HUES6 (cell line): Measurements from ENCODE around the gene RNF152.

Experiments used
- H3K27ac ChIP-seq: 2 replicates; pipeline ENCODE4 v1.7.0; 2013; ENCODE audit warnings: low read depth, mild to moderate bottlenecking, low read length, inconsistent platforms
- H3K27me3 ChIP-seq: 2 replicates; pipeline ENCODE4 v1.6.1; 2013; ENCODE audit warnings: low read length; ENCODE audit not compliant: control insufficient read depth, insufficient read depth
- H3K36me3 ChIP-seq: 2 replicates; pipeline ENCODE4 v1.6.1; 2013; ENCODE audit warnings: low read length; ENCODE audit not compliant: control insufficient read depth, insufficient read depth
- H3K4me1 ChIP-seq: 2 replicates; pipeline ENCODE4 v1.6.1; 2013; ENCODE audit warnings: low read length; ENCODE audit not compliant: control insufficient read depth, insufficient read depth
- H3K4me3 ChIP-seq: 2 replicates; pipeline ENCODE4 v1.5.1; 2013; ENCODE audit warnings: low read depth, low read length
- H3K9ac ChIP-seq: one replicate; pipeline ENCODE4 v1.6.1; 2013; ENCODE audit warnings: mild to moderate bottlenecking, low read length
- H3K9me3 ChIP-seq: 2 replicates; pipeline ENCODE4 v1.6.1; 2013; ENCODE audit warnings: low read depth, low read length; ENCODE audit not compliant: control insufficient read depth, insufficient read depth

Gene RNF152

DNA sequence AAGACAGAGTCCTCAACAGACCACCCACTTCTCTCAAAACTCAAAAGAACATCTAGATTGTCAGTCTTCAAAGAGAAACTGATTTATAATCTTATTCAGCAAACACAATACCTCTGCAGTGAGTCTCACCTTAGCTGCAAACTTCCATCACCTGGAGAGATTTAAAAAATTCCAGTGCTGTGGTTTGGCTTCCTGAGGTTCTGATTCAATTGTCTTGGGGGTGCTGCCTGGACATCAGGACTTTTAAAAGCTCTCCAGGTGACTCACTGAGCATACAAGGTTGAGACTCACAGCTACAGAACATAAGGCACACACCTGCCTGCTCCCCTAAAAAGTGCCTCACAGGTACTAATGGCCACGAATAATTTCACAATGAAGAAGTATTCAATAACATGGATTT, 40.3 kb downstream of the RNF152 start:
- Histone ChIP-seq H3K27ac (no peak overlapping the region), H3K9ac (no peak overlapping the region), H3K4me1 (peaks cover 11% of the 10 kb centered on the region; the same call in 1 of the 2 replicates), H3K9me3 (no peaks in the 10 kb centered on the region), H3K27me3 (no peaks in the 10 kb centered on the region), H3K4me3 (no peak overlapping the region), H3K36me3 (no peaks in the 10 kb centered on the region)

DNA sequence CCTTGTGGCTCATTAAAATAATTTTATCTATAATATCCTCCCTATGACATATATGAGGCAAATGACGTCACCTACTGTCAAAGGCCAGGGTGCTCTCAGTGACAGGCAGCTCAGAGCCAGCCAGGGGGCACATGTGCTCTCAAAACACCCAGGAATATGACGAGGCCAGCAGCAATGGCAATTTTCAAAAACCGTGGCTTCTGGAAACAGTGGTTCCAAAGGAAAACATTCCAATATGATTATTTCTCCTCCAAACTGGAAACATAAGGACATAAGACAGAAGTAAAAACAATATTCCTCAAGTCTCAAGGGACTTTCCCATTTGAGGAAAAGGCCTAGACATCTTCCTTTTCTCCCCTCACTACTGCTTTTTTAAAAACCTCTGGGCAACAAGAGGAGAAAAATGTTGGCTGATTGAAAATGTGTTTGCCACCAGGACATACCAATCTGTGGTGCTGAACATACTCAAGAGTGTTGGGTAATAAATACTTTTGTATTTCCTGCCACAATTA, 40.8 kb downstream of the RNF152 start:
- H3K27ac ChIP-seq = no peak overlapping the region
- no peaks in the 10 kb centered on the region for H3K36me3 ChIP-seq
- H3K4me1 ChIP-seq = peaks cover 14% of the 10 kb centered on the region; the same call in 1 of the 2 replicates
- no peak overlapping the region for H3K4me3 ChIP-seq
- H3K9ac ChIP-seq = no peak overlapping the region
- no peaks in the 10 kb centered on the region for H3K27me3 ChIP-seq
- no peaks in the 10 kb centered on the region for H3K9me3 ChIP-seq

DNA sequence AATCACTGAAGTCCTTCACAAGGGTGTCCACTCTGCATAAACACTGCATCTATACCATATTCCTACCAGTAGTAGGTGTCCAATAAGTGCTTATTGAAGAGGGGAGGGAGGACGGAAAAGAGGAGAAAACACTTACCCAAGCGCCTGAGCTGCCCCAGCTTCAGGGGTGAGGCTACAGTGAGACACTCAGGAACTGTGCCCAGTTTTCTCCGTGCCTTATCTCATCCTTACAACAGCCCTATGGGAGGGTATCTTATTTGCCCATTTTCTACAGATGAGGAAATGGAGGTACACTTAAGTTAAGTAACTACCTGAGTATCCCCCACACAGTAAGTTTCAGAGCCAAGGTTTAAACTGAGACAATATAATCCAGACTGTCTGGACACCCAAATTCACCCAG, 41.5 kb downstream of the RNF152 start:
- Histone ChIP-seq H3K9ac (no peak overlapping the region), H3K9me3 (no peaks in the 10 kb centered on the region), H3K4me3 (no peak overlapping the region), H3K27ac (no peak overlapping the region), H3K36me3 (no peaks in the 10 kb centered on the region), H3K27me3 (no peaks in the 10 kb centered on the region), H3K4me1 (peaks cover 14% of the 10 kb centered on the region; the same call in 1 of the 2 replicates)

DNA sequence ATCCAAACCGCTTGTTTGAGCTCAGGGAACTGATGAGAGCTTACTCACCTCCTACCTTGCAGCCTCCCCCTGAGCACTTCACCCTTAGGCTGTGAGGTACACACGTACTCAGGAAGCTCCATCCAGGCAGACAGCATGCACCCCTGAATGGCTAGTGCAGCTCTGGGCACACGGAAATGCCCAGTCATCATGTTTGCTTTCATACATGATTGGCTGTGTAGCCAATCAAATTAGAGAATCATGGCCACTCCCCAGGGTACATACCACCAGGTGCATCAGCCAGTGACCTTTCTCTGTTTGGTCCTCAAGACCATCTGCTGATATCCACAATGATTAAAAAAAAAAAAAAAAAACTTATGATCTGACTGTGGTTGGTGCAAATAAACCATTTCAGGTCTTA, 42.1 kb downstream of the RNF152 start:
- H3K27me3 ChIP-seq = no peaks in the 10 kb centered on the region
- no peak overlapping the region for H3K27ac ChIP-seq
- no peak overlapping the region for H3K4me3 ChIP-seq
- H3K4me1 ChIP-seq = peaks cover 14% of the 10 kb centered on the region; the same call in 1 of the 2 replicates
- no peaks in the 10 kb centered on the region for H3K9me3 ChIP-seq
- no peak overlapping the region for H3K9ac ChIP-seq
- H3K36me3 ChIP-seq = no peaks in the 10 kb centered on the region

DNA sequence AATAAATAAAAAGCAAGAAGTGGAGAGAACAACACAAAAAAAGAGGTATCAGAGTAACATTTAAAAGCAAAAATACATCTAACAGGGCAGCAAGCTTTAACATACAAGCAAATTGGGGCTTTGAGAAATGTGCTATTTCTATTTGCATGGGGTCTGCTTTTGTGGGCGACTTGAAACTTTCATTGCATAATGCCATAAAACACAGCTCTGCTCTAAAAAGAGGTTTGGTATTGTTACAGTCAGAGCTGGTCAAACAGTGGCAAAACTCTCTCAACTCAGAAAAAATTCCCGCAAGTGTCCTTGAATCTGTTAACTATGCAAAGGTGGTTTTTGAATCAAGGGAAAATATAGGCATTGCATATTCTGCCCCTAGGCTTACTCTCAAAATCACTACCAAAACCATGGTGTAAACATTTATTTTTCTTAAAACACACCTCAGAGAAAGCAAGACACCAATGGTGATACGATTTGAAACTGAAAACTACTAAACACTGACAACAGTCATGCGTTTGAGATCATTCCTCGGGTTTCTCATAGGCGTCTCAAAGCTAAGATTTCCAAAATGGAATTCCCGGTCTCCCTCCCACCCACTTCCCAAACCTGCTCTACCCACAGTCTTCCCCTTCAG, 45.5 kb downstream of the RNF152 start:
- Histone ChIP-seq H3K4me1 (peaks cover 9% of the 10 kb centered on the region; the same call in 1 of the 2 replicates), H3K36me3 (no peaks in the 10 kb centered on the region), H3K4me3 (no peak overlapping the region), H3K9me3 (no peaks in the 10 kb centered on the region), H3K9ac (no peak overlapping the region), H3K27me3 (no peaks in the 10 kb centered on the region), H3K27ac (no peak overlapping the region)

DNA sequence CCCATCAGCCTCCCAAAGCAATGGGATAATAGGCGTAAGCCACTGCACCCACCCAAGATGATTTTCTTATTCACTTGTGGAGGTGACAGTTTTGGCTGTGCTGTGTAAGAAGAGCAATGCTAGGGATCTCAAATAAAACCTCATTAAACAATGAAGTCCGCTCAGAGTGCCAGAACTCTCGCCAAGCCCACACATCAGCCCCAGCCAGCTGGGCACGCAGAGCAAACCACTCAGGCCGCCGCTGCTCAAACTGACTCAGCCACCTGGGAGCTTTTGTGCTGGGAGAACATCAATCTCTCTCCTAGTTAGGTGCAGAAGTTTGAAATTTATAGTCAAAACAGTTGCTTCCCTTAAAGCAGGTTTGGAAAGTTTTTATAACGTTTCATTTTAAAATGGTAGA, 47.6 kb downstream of the RNF152 start:
- no peak overlapping the region for H3K9ac ChIP-seq
- no peaks in the 10 kb centered on the region for H3K9me3 ChIP-seq
- no peaks in the 10 kb centered on the region for H3K36me3 ChIP-seq
- no peak overlapping the region for H3K4me3 ChIP-seq
- H3K27ac ChIP-seq = no peak overlapping the region
- H3K27me3 ChIP-seq = no peaks in the 10 kb centered on the region
- 0 out of 2 replicates have a peak, but pooled peaks cover 5% of the 10 kb centered on the region for H3K4me1 ChIP-seq

DNA sequence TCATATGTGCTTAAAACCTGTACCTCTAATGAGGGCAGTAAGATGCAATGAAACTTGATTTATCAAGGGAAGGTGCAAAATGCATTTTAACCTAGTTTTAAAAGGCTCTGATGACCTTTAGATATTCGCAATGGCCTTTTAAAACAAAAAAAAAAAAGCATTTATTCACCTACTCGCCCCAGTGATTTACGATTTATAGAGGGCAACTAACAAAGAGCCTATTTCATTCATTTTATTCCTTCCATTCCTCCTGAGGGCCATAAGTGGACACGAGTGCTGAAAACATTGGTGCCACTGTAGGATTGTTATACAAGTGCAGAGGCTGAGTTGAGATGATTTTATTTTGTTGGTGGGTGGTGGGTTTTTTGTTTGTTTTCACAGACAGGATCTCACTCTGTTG, 48.1 kb downstream of the RNF152 start:
- H3K9ac ChIP-seq = no peak overlapping the region
- H3K27me3 ChIP-seq = no peaks in the 10 kb centered on the region
- H3K27ac ChIP-seq = no peak overlapping the region
- H3K36me3 ChIP-seq = no peaks in the 10 kb centered on the region
- H3K4me1 ChIP-seq = 0 out of 2 replicates have a peak, but pooled peaks cover 5% of the 10 kb centered on the region
- H3K9me3 ChIP-seq = no peaks in the 10 kb centered on the region
- no peak overlapping the region for H3K4me3 ChIP-seq

DNA sequence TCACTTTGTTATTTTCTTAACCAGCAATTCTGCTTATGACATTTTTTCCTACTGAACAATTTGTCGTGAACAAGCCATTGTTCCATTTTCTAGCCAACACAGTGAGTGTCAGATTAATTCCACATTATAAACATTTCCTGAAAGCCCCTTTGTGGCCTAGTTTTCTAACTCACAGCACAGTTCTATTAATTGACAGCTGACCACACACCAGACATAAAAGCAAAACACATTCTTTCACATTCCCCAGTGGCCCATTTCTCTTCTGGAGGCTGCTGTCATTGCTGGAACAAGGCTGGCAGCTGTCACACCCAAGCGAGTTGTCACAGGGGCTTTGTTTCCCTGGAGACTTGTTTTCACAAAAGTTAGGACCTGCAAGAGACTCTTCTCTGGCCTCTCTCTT, 50.7 kb downstream of the RNF152 start:
- Histone ChIP-seq H3K27ac (no peak overlapping the region), H3K27me3 (no peaks in the 10 kb centered on the region), H3K9ac (no peak overlapping the region), H3K36me3 (no peaks in the 10 kb centered on the region), H3K9me3 (no peaks in the 10 kb centered on the region), H3K4me1 (no peaks in the 10 kb centered on the region), H3K4me3 (no peak overlapping the region)

DNA sequence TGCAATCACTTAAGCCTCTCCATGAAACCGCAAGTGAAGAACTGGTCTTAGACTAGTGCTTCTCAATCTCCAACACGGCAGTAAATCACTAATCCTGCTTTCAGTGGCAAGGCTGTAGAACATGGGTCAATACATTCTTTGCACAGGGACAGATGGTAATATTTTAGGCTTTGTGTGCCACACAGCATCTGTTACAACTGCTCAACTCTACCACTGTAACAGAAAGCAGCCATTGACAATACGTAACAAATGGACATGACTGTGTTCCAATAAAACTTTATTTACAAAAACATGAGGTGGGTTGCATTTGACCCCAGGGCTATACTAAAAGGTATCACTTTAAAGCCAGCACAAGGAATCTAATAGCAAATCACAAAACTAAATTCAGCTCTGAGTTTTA, 51.1 kb downstream of the RNF152 start:
- H3K9ac ChIP-seq = no peak overlapping the region
- H3K9me3 ChIP-seq = no peaks in the 10 kb centered on the region
- H3K27ac ChIP-seq = no peak overlapping the region
- no peaks in the 10 kb centered on the region for H3K36me3 ChIP-seq
- no peaks in the 10 kb centered on the region for H3K4me1 ChIP-seq
- no peaks in the 10 kb centered on the region for H3K27me3 ChIP-seq
- H3K4me3 ChIP-seq = no peak overlapping the region

DNA sequence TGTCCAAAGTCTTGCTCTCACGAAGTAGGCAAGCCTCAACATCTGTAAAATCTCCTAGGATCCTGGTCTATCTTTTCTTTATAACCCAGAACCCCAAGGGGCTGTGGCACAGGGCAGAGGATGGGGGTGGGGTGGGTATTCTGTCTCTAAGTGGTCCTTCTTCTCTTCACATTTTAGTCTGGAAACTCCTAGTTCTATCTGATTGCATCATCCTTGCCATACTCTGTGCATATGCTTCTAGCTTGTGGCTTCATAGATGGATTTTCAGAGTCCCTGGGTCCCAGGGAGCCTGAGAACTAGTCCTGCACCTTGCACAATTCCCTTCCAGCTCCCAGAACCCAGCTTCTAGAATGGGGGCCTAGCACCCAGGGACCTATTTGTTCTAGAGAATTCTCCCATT, 52.5 kb downstream of the RNF152 start:
- no peaks in the 10 kb centered on the region for H3K4me1 ChIP-seq
- H3K4me3 ChIP-seq = no peak overlapping the region
- H3K27me3 ChIP-seq = no peaks in the 10 kb centered on the region
- H3K36me3 ChIP-seq = no peaks in the 10 kb centered on the region
- no peak overlapping the region for H3K9ac ChIP-seq
- H3K9me3 ChIP-seq = no peaks in the 10 kb centered on the region
- no peak overlapping the region for H3K27ac ChIP-seq

DNA sequence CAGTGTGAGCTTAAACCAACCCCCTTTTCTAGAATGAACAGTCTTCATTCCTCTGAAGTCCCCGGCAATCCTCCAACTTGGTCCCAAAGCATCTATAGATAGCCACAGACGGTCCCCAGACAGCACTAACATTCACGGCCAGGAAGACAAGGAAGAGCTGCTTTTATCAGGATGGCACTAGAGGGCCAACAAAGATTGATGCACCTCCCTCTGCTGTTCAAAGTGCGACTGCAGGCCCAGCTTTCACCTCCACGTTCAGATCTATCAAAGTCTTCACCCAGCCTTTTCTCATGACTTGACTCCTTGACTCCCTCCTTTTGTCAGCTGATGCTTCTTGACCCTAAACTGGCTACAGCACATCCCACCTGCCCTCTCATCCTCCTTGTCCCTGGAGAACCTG, 54.3 kb downstream of the RNF152 start:
- H3K27ac ChIP-seq = no peak overlapping the region
- no peaks in the 10 kb centered on the region for H3K4me1 ChIP-seq
- no peak overlapping the region for H3K9ac ChIP-seq
- H3K4me3 ChIP-seq = no peak overlapping the region
- no peaks in the 10 kb centered on the region for H3K36me3 ChIP-seq
- no peaks in the 10 kb centered on the region for H3K9me3 ChIP-seq
- H3K27me3 ChIP-seq = no peaks in the 10 kb centered on the region
